CD4-positive, CD25-positive, alpha-beta regulatory T cell (primary cell): ENCODE results near the gene CYLD. TPM values are rescaled to one million over a fixed set of nuclear protein-coding genes. Genes with fewer than 3 reads are reported as not detected.
A peak's percentile ranks its signal among the peaks of the same experiment; 100 is the strongest.

Experiments used
- ATAC-seq, 2 donors: fragments of 150-1000 bp; cut with Tn5 transposase; one replicate each; pipeline ENCODE4 v1.10.0; 2021; ENCODE audit warnings: low read depth in 2 of 2, moderate number of reproducible peaks in 2 of 2, moderate library complexity in 1 of 2
- DNase-seq, 3 donors: peaks; one replicate each; pipeline versions ENCODE4 v3.0.0 to v3.0.0-alpha.2; 2012 to 2022; ENCODE audit warnings: mixed read lengths in 1 of 3
- H3K27ac ChIP-seq: one replicate; pipeline ENCODE4 v1.7.0; 2013; ENCODE audit warnings: mild to moderate bottlenecking, low read length; ENCODE audit not compliant: insufficient read depth, poor library complexity, severe bottlenecking
- H3K27me3 ChIP-seq: one replicate; pipeline ENCODE4 v1.7.0; 2013; ENCODE audit warnings: low read length; ENCODE audit not compliant: control insufficient read depth, insufficient read depth
- H3K36me3 ChIP-seq: one replicate; pipeline ENCODE4 v1.7.0; 2013; ENCODE audit warnings: mild to moderate bottlenecking, low read length, moderate library complexity; ENCODE audit not compliant: control insufficient read depth, insufficient read depth
- H3K4me1 ChIP-seq: 2 replicates; pipeline ENCODE4 v1.7.0; 2013; ENCODE audit warnings: mild to moderate bottlenecking, low read length; ENCODE audit not compliant: insufficient read depth, control insufficient read depth, poor library complexity, severe bottlenecking
- H3K4me3 ChIP-seq: one replicate; pipeline ENCODE4 v1.7.0; 2013; ENCODE audit warnings: low read depth, mild to moderate bottlenecking, low read length, moderate library complexity
- H3K9me3 ChIP-seq, 2 experiments: 1 replicate in 1 of 2; 2 replicates in 1 of 2; pipeline ENCODE4 v1.7.0; 2013; ENCODE audit warnings: low read length in 2 of 2, mild to moderate bottlenecking in 1 of 2, moderate library complexity in 1 of 2; ENCODE audit not compliant: control insufficient read depth in 2 of 2
- H3K27ac Mint-ChIP-seq, 3 donors: one replicate each; pipeline ENCODE4 v1.8.0; 2020 to 2022; ENCODE audit warnings: mild to moderate bottlenecking in 3 of 3, mixed read lengths in 3 of 3, moderate library complexity in 2 of 3
- H3K27me3 Mint-ChIP-seq: one replicate; pipeline ENCODE4 v1.8.0; 2022; ENCODE audit warnings: mild to moderate bottlenecking, mixed read lengths
- H3K36me3 Mint-ChIP-seq: one replicate; pipeline ENCODE4 v1.8.0; 2020; ENCODE audit warnings: mixed read lengths
- H3K4me1 Mint-ChIP-seq, 4 donors: one replicate each; pipeline ENCODE4 v1.8.0; 2020 to 2022; ENCODE audit warnings: mixed read lengths in 4 of 4, mild to moderate bottlenecking in 1 of 4
- H3K4me3 Mint-ChIP-seq, 4 donors: one replicate each; pipeline ENCODE4 v1.8.0; 2020 to 2022; ENCODE audit warnings: mild to moderate bottlenecking in 4 of 4, mixed read lengths in 4 of 4, moderate library complexity in 3 of 4
- H3K9me3 Mint-ChIP-seq, 7 donors: one replicate each; pipeline ENCODE4 v1.8.0; 2020 to 2022; ENCODE audit warnings: mixed read lengths in 7 of 7, mild to moderate bottlenecking in 3 of 7, moderate library complexity in 2 of 7
- polyA plus RNA-seq, 4 donors: library from polyadenylated mRNA; unstranded; fragments of 300-500 nt; fragmentation: Illumina TruSeq; gene quantifications; one replicate each; pipeline ENCODE4 v1.2.3, GENCODE V29; 2021
- total RNA-seq: library from RNA; stranded (reverse); gene quantifications from one replicate; pipeline ENCODE4 v1.2.3, GENCODE V29; 2022

The CYLD gene
- total and polyA plus RNA-seq, 5 donors from 2014 or later, result 161 to 425 (median 174) TPM

GRCh38 chr16:50796829-50797228 lies 54.9 kb downstream of the CYLD start:
- H3K9me3 ChIP-seq, result no peaks in the 10 kb centered on the region
- ATAC-seq (no peak), DNase-seq (no peak)
- Mint-ChIP-seq H3K4me1 (peaks cover 8 to 27% (median 18%) of the 10 kb centered on the region in 4 donors), H3K4me3 (no peak overlapping the region), H3K9me3 (no peaks in the 10 kb centered on the region), H3K36me3 (peaks cover 63% of the 10 kb centered on the region), H3K27me3 (no peaks in the 10 kb centered on the region), H3K27ac (peak overlapping the region; percentile 22 to 91 (median 82))
- H3K4me1 ChIP-seq, result no peaks in the 10 kb centered on the region
- peaks cover 89% of the 10 kb centered on the region for H3K36me3 ChIP-seq
- H3K27ac ChIP-seq, result no peak overlapping the region
- no peak overlapping the region for H3K4me3 ChIP-seq
- no peaks in the 10 kb centered on the region for H3K27me3 ChIP-seq

GRCh38 chr16:50797456-50797855 lies 55.6 kb downstream of the CYLD start:
- peak overlapping the region; percentile 42 to 82 (median 76) for H3K27ac Mint-ChIP-seq
- H3K36me3 ChIP-seq, result peaks cover 83% of the 10 kb centered on the region

GRCh38 chr16:50800074-50800473 lies 58.2 kb downstream of the CYLD start:
- Mint-ChIP-seq H3K27ac (peak overlapping the region in 1 of 3 donors; percentile 23), H3K4me3 (peak overlapping the region in 1 of 4 donors; percentile 15), H3K36me3 (peaks cover 42% of the 10 kb centered on the region), H3K27me3 (no peaks in the 10 kb centered on the region), H3K4me1 (peaks cover 9 to 20% (median 14%) of the 10 kb centered on the region in 4 donors), H3K9me3 (no peaks in the 10 kb centered on the region)
- H3K27me3 ChIP-seq, result no peaks in the 10 kb centered on the region
- H3K4me1 ChIP-seq, result no peaks in the 10 kb centered on the region
- DNase-seq (no peak), ATAC-seq (no peak)
- H3K9me3 ChIP-seq, result no peaks in the 10 kb centered on the region
- no peak overlapping the region for H3K27ac ChIP-seq
- H3K4me3 ChIP-seq, result no peak overlapping the region
- peaks cover 58% of the 10 kb centered on the region for H3K36me3 ChIP-seq

More at GRCh38 chr16:50797456-50797855, 55.6 kb downstream of the CYLD start:
- H3K4me1 ChIP-seq, result no peaks in the 10 kb centered on the region
- no peak for ATAC-seq
- no peaks in the 10 kb centered on the region for H3K27me3 Mint-ChIP-seq
- H3K4me1 Mint-ChIP-seq, result peaks cover 5 to 27% (median 17%) of the 10 kb centered on the region in 4 donors
- H3K27ac ChIP-seq, result no peak overlapping the region
- peaks cover 63% of the 10 kb centered on the region for H3K36me3 Mint-ChIP-seq
- no peak for DNase-seq
- no peak overlapping the region for H3K4me3 ChIP-seq
- no peaks in the 10 kb centered on the region for H3K9me3 ChIP-seq
- H3K9me3 Mint-ChIP-seq, result no peaks in the 10 kb centered on the region
- no peaks in the 10 kb centered on the region for H3K27me3 ChIP-seq
- H3K4me3 Mint-ChIP-seq, result no peak overlapping the region

GRCh38 chr16:50801036-50801435 lies 59.1 kb downstream of the CYLD start:
- no peak overlapping the region for H3K4me3 Mint-ChIP-seq
- peaks cover 11 to 21% (median 15%) of the 10 kb centered on the region in 4 donors for H3K4me1 Mint-ChIP-seq
- H3K36me3 Mint-ChIP-seq, result peaks cover 33% of the 10 kb centered on the region
- Histone ChIP-seq H3K27me3 (no peaks in the 10 kb centered on the region), H3K4me3 (no peak overlapping the region), H3K9me3 (no peaks in the 10 kb centered on the region), H3K27ac (no peak overlapping the region), H3K4me1 (peaks cover 5% of the 10 kb centered on the region), H3K36me3 (peaks cover 48% of the 10 kb centered on the region)
- ATAC-seq (no peak), DNase-seq (no peak)
- no peaks in the 10 kb centered on the region for H3K9me3 Mint-ChIP-seq
- no peaks in the 10 kb centered on the region for H3K27me3 Mint-ChIP-seq
- peak overlapping the region in 2 of 3 donors; percentile 29 to 31 for H3K27ac Mint-ChIP-seq

- DNase-seq (no peak), ATAC-seq (no peak)
- Histone ChIP-seq H3K36me3 (peaks cover 39% of the 10 kb centered on the region), H3K9me3 (no peaks in the 10 kb centered on the region), H3K4me1 (peaks cover 15% of the 10 kb centered on the region), H3K4me3 (no peak overlapping the region), H3K27ac (no peak overlapping the region), H3K27me3 (no peaks in the 10 kb centered on the region)
- Mint-ChIP-seq H3K9me3 (no peaks in the 10 kb centered on the region), H3K27ac (peak overlapping the region in 1 of 3 donors; percentile 55), H3K4me1 (peaks cover 11 to 21% (median 16%) of the 10 kb centered on the region in 4 donors), H3K36me3 (peaks cover 26% of the 10 kb centered on the region), H3K4me3 (no peak overlapping the region), H3K27me3 (no peaks in the 10 kb centered on the region)
These were observed 60.1 kb downstream of the CYLD start for GRCh38 chr16:50802000-50802399.

- ATAC-seq (no peak), DNase-seq (no peak)
- no peaks in the 10 kb centered on the region for H3K9me3 ChIP-seq
- H3K27me3 ChIP-seq, result no peaks in the 10 kb centered on the region
- no peak overlapping the region for H3K4me3 Mint-ChIP-seq
- H3K4me1 ChIP-seq, result peaks cover 15% of the 10 kb centered on the region
- peaks cover 8 to 21% (median 15%) of the 10 kb centered on the region in 4 donors for H3K4me1 Mint-ChIP-seq
- H3K36me3 ChIP-seq, result peaks cover 29% of the 10 kb centered on the region
- no peak overlapping the region for H3K27ac ChIP-seq
- no peaks in the 10 kb centered on the region for H3K9me3 Mint-ChIP-seq
- H3K27me3 Mint-ChIP-seq, result no peaks in the 10 kb centered on the region
- H3K27ac Mint-ChIP-seq, result peak overlapping the region in 2 of 3 donors; percentile 29 to 77
- peaks cover 16% of the 10 kb centered on the region for H3K36me3 Mint-ChIP-seq
- H3K4me3 ChIP-seq, result no peak overlapping the region
These were observed 61.1 kb downstream of the CYLD start for GRCh38 chr16:50802961-50803360.

GRCh38 chr16:50804290-50804907 lies 62.5 kb downstream of the CYLD start:
- no peak overlapping the region for H3K27ac Mint-ChIP-seq
- peaks cover 15% of the 10 kb centered on the region for H3K4me1 ChIP-seq
- H3K27me3 Mint-ChIP-seq, result no peaks in the 10 kb centered on the region
- H3K4me3 ChIP-seq, result no peak overlapping the region
- H3K36me3 ChIP-seq, result peaks cover 15% of the 10 kb centered on the region
- no peak overlapping the region for H3K27ac ChIP-seq
- ATAC-seq, result no peak
- H3K27me3 ChIP-seq, result no peaks in the 10 kb centered on the region
- no peak for DNase-seq
- H3K4me3 Mint-ChIP-seq, result no peak overlapping the region
- no peaks in the 10 kb centered on the region for H3K9me3 Mint-ChIP-seq
- H3K4me1 Mint-ChIP-seq, result peaks cover 8 to 18% (median 14%) of the 10 kb centered on the region in 4 donors
- H3K36me3 Mint-ChIP-seq, result peaks cover 4% of the 10 kb centered on the region
- no peaks in the 10 kb centered on the region for H3K9me3 ChIP-seq
